PC-9 (cell line): ENCODE data around the gene FRRS1. TPM values are rescaled to one million over a fixed set of nuclear protein-coding genes. Genes with fewer than 3 reads are reported as not detected.

Experiments
- BruUV-seq: library from RNA; stranded (reverse); fragments of 400-500 nt; replicated peaks from 2 replicates; lab custom pipeline; 2021; lab: Mats Ljungman, UMichigan
- CTCF ChIA-PET: fragments of 300-600 bp; sonication (Branson Sonifier 250); formaldehyde crosslinking; loops from one replicate; lab custom pipeline; 2022; ENCODE audit warnings: antibody characterized with exemption; lab: Charles Lee
- POLR2A ChIA-PET: fragments of 300-600 bp; sonication (Branson Sonifier 250); formaldehyde crosslinking; loops from one replicate; lab custom pipeline; 2022; ENCODE audit warnings: antibody characterized with exemption; ENCODE audit not compliant: unreplicated experiment; lab: Charles Lee
- DNase-seq, 2 experiments: peaks; one replicate each; pipeline versions ENCODE4 v3.0.0 to v3.0.0-alpha.2; 2015 to 2022; ENCODE audit warnings: mixed read lengths in 1 of 2
- H2AFZ ChIP-seq: fragments of 200-600 bp; sonication (generic); 2 replicates; pipeline ENCODE4 v1.8.1; 2017; ENCODE audit warnings: antibody characterized with exemption
- H3F3A ChIP-seq: fragments of 200-600 bp; sonication (generic); 2 replicates; pipeline ENCODE4 v1.8.1; 2017; ENCODE audit warnings: antibody characterized with exemption, mild to moderate bottlenecking, low read depth; ENCODE audit not compliant: insufficient read depth
- H3K27ac ChIP-seq: fragments of 200-600 bp; sonication (generic); 2 replicates; pipeline ENCODE4 v1.6.1; 2016; ENCODE audit warnings: mixed run types
- H3K27me3 ChIP-seq: fragments of 200-600 bp; sonication (generic); 2 replicates; pipeline ENCODE4 v1.6.1; 2016; ENCODE audit warnings: low read depth, mixed run types; ENCODE audit not compliant: insufficient read depth
- H3K36me3 ChIP-seq: fragments of 200-600 bp; sonication (generic); 2 replicates; pipeline ENCODE4 v1.6.1; 2016; ENCODE audit warnings: low read depth, mixed run types
- H3K4me1 ChIP-seq: fragments of 200-600 bp; sonication (generic); replicated peaks from 2 replicates; pipeline ENCODE4 v1.6.1; 2016; ENCODE audit warnings: mixed run types; ENCODE audit not compliant: insufficient read depth
- H3K4me2 ChIP-seq: fragments of 200-600 bp; sonication (generic); 2 replicates; pipeline ENCODE4 v1.6.1; 2017; ENCODE audit warnings: mixed run types
- H3K4me3 ChIP-seq: fragments of 200-600 bp; sonication (generic); 2 replicates; pipeline ENCODE4 v1.6.1; 2016; ENCODE audit warnings: mixed run types
- H3K79me2 ChIP-seq: fragments of 200-600 bp; sonication (generic); 2 replicates; pipeline ENCODE4 v1.6.1; 2017; ENCODE audit warnings: low read depth, mixed run types
- H3K9me2 ChIP-seq: fragments of 200-600 bp; sonication (generic); 2 replicates; pipeline ENCODE4 v1.8.1; 2017; ENCODE audit warnings: mild to moderate bottlenecking; ENCODE audit not compliant: insufficient read depth
- H3K9me3 ChIP-seq: fragments of 200-600 bp; sonication (generic); 2 replicates; pipeline ENCODE4 v1.8.1; 2016; ENCODE audit warnings: low read depth; ENCODE audit not compliant: insufficient read depth
- H4K20me1 ChIP-seq: fragments of 200-600 bp; sonication (generic); 2 replicates; pipeline ENCODE4 v1.8.1; 2017; ENCODE audit not compliant: insufficient read depth
- EZH2 ChIP-seq: fragments of 200-600 bp; sonication (generic); IDR thresholded peaks from 2 replicates; pipeline ENCODE4 v1.8.0; 2017; ENCODE audit warnings: antibody characterized with exemption, low read depth
- intact Hi-C: fragments of 100-400 bp; cut with micrococcal nuclease; formaldehyde crosslinking; loops from one replicate; pipeline ENCODE4 v1.10.0; 2022; ENCODE audit not compliant: unreplicated experiment
- total RNA-seq: library from RNA; stranded (reverse); gene quantifications from 2 replicates; pipeline ENCODE4 v1.2.3, GENCODE V29; 2021
- TF ChIP-seq, protein P1 (sequence below): fragments of 200-600 bp; sonication (generic); conservative IDR thresholded peaks from 2 replicates; pipeline ENCODE4 v1.6.1; 2017; ENCODE audit warnings: mixed run types, antibody characterized with exemption, mild to moderate bottlenecking, moderate library complexity

The FRRS1 gene
- total RNA-seq, 1 experiment from 2014 or later: 7.3 TPM

DNA sequence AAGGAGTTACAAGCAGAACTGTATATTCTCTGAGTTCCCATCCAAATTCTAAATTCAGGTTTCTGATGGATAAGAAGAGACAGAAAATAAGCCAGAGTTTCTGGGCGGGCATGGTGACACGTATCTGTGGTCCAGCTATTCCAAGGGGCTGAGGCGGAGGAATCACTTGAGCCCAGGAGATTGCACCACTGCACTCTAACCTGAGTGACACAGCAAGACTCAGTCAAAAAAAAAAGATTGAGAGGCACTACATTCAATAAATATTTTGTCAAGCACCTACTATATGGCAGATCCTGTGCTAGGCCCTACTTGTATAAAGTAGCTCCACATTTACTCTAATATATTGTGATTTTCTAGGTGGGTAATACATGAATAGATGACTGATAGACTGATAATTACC lies 6.4 kb upstream of the FRRS1 start:
- no TSS peak for BruUV-seq
- no peaks in the 10 kb centered on the region for H3K9me2 ChIP-seq
- H2AFZ ChIP-seq: no peak overlapping the region
- H3K4me1 ChIP-seq: no peaks in the 10 kb centered on the region
- H3K4me2 ChIP-seq: no peak overlapping the region
- H3K79me2 ChIP-seq: no peaks in the 10 kb centered on the region
- TF ChIP-seq, protein P1, sequence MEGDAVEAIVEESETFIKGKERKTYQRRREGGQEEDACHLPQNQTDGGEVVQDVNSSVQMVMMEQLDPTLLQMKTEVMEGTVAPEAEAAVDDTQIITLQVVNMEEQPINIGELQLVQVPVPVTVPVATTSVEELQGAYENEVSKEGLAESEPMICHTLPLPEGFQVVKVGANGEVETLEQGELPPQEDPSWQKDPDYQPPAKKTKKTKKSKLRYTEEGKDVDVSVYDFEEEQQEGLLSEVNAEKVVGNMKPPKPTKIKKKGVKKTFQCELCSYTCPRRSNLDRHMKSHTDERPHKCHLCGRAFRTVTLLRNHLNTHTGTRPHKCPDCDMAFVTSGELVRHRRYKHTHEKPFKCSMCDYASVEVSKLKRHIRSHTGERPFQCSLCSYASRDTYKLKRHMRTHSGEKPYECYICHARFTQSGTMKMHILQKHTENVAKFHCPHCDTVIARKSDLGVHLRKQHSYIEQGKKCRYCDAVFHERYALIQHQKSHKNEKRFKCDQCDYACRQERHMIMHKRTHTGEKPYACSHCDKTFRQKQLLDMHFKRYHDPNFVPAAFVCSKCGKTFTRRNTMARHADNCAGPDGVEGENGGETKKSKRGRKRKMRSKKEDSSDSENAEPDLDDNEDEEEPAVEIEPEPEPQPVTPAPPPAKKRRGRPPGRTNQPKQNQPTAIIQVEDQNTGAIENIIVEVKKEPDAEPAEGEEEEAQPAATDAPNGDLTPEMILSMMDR: no peak
- no peak for TF ChIP-seq EZH2
- no peaks in the 10 kb centered on the region for H4K20me1 ChIP-seq
- H3K36me3 ChIP-seq: no peaks in the 10 kb centered on the region
- intact Hi-C loops: no loop called here
- no peak overlapping the region for H3K27ac ChIP-seq
- CTCF ChIA-PET: no interaction called here
- no peaks in the 10 kb centered on the region for H3K27me3 ChIP-seq
- no peak for DNase-seq
- POLR2A ChIA-PET: no interaction called here
- H3K9me3 ChIP-seq: no peaks in the 10 kb centered on the region
- no peaks in the 10 kb centered on the region for H3F3A ChIP-seq
- no peak overlapping the region for H3K4me3 ChIP-seq

DNA sequence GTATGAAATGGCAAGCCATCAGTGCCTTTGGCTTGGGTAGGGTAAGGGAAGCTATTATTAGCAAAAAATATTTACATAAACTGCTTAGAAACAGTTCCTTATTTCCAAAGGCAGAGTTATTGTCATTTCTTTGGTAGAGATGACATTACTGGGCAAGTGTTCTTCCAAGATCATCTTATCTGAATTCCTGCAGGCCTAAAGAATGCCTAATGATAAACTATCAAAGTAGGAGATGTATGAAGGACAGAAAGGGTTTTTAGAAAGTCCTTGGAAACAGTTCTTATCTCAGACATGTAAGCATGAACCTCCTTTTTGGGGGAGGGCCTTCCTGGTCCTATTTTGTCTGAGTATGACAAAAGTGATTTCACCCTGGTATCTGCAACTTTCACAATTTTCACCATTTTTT lies 5.1 kb upstream of the FRRS1 start:
- Histone ChIP-seq H4K20me1 (no peaks in the 10 kb centered on the region), H3K4me1 (peaks cover 7% of the 10 kb centered on the region), H2AFZ (no peak overlapping the region; the same call in 1 of the 2 replicates), H3K4me2 (no peak overlapping the region), H3K9me3 (no peaks in the 10 kb centered on the region), H3K9me2 (no peaks in the 10 kb centered on the region), H3K27me3 (no peaks in the 10 kb centered on the region), H3K4me3 (no peak overlapping the region), H3K79me2 (no peaks in the 10 kb centered on the region), H3K36me3 (no peaks in the 10 kb centered on the region), H3F3A (0 out of 2 replicates have a peak, but pooled peaks cover 7% of the 10 kb centered on the region), H3K27ac (no peak overlapping the region)
- intact Hi-C loops: no loop called here
- ChIA-PET POLR2A (no interaction called here), CTCF (interaction anchor here (0.7 kb wide), 1 partner anchor 877 kb away, joined by 14 read pairs; no protein-coding TSS in a partner anchor)
- no peak for TF ChIP-seq EZH2
- TF ChIP-seq, protein P1: no peak
- BruUV-seq: no TSS peak
- DNase-seq: no peak

GRCh38 chr1:99768524-99769245 lies 2.2 kb upstream of the FRRS1 start:
- no peak overlapping the region for H2AFZ ChIP-seq
- no TSS peak for BruUV-seq
- H3K27ac ChIP-seq: no peak overlapping the region
- H3K9me2 ChIP-seq: no peaks in the 10 kb centered on the region
- DNase-seq: no peak
- H3K36me3 ChIP-seq: no peaks in the 10 kb centered on the region
- H3K79me2 ChIP-seq: no peaks in the 10 kb centered on the region
- peaks cover 11% of the 10 kb centered on the region for H3K4me1 ChIP-seq
- H3K4me3 ChIP-seq: no peak overlapping the region
- CTCF ChIA-PET: no interaction called here
- no peaks in the 10 kb centered on the region for H4K20me1 ChIP-seq
- no peaks in the 10 kb centered on the region for H3K9me3 ChIP-seq
- H3F3A ChIP-seq: peaks cover 12% of the 10 kb centered on the region; the same call in 1 of the 2 replicates
- intact Hi-C loops: no loop called here
- H3K27me3 ChIP-seq: no peaks in the 10 kb centered on the region
- H3K4me2 ChIP-seq: no peak overlapping the region
- POLR2A ChIA-PET: no interaction called here
- TF ChIP-seq, protein P1: no peak
- TF ChIP-seq EZH2: no peak
